ENCODE data around the gene CNGA2. TPM values are rescaled to one million over a fixed set of nuclear protein-coding genes. Genes with fewer than 3 reads are reported as not detected.

The CNGA2 gene
- total RNA-seq, 1 donor from 2014 or later: not detected

DNA sequence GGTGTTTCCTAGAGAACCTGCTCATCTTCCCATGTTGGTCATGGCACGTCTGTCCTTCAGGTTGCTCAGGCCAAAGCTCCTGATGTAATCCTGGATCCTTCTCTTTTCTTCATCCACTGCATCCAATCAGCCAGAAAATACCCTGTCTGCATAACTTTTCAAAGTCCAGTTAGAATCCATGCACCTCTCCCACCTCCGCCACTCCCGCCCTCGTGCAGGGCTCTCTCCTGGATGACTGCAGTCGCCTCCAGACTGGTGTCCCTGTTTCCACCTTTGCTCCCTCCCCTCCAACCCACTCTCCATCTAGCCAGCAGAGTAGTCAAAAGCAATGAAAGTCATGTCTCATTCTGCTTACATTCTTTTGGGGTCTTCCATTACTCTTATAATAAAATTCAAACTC is 16.0 kb downstream of the CNGA2 start:
- DNase-seq (ENCODE audit: extremely low spot score in 2 of 2): no peak

GRCh38 chrX:151752847-151753246 is 18.3 kb downstream of the CNGA2 start:
- Histone ChIP-seq H3K27ac (no peak overlapping the region), H3K36me3 (no peaks in the 10 kb centered on the region), H3K27me3 (no peaks in the 10 kb centered on the region), H3K4me1 (peaks cover 9% of the 10 kb centered on the region), H3K4me3 (no peak overlapping the region), H3K9me3 (no peaks in the 10 kb centered on the region)
- no peak for DNase-seq (ENCODE audit: extremely low spot score in 2 of 2)
- intact Hi-C loops (cut with DNase I): no loop called here
- no peak for TF ChIP-seq POLR2A (IDR thresholded peaks at IDR 0.05)
- TF ChIP-seq, protein P1, sequence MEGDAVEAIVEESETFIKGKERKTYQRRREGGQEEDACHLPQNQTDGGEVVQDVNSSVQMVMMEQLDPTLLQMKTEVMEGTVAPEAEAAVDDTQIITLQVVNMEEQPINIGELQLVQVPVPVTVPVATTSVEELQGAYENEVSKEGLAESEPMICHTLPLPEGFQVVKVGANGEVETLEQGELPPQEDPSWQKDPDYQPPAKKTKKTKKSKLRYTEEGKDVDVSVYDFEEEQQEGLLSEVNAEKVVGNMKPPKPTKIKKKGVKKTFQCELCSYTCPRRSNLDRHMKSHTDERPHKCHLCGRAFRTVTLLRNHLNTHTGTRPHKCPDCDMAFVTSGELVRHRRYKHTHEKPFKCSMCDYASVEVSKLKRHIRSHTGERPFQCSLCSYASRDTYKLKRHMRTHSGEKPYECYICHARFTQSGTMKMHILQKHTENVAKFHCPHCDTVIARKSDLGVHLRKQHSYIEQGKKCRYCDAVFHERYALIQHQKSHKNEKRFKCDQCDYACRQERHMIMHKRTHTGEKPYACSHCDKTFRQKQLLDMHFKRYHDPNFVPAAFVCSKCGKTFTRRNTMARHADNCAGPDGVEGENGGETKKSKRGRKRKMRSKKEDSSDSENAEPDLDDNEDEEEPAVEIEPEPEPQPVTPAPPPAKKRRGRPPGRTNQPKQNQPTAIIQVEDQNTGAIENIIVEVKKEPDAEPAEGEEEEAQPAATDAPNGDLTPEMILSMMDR (IDR thresholded peaks at IDR 0.05): no peak
- no peak for TF ChIP-seq POLR2AphosphoS5 (IDR thresholded peaks at IDR 0.05; ENCODE audit: insufficient read depth in 1 of 2, low read depth in 1 of 2)

More for the DNA sequence above, 16.0 kb downstream of the CNGA2 start:
- no peak overlapping the region for H3K27ac ChIP-seq
- intact Hi-C loops (cut with DNase I): no loop called here
- no peak overlapping the region for H3K4me3 ChIP-seq
- no peak for TF ChIP-seq POLR2A (IDR thresholded peaks at IDR 0.05)
- no peak for TF ChIP-seq POLR2AphosphoS5 (IDR thresholded peaks at IDR 0.05; ENCODE audit: insufficient read depth in 1 of 2, low read depth in 1 of 2)
- TF ChIP-seq, protein P1 (IDR thresholded peaks at IDR 0.05): no peak
- H3K27me3 ChIP-seq: no peaks in the 10 kb centered on the region
- H3K36me3 ChIP-seq: no peaks in the 10 kb centered on the region
- H3K4me1 ChIP-seq: peaks cover 9% of the 10 kb centered on the region
- no peaks in the 10 kb centered on the region for H3K9me3 ChIP-seq

DNA sequence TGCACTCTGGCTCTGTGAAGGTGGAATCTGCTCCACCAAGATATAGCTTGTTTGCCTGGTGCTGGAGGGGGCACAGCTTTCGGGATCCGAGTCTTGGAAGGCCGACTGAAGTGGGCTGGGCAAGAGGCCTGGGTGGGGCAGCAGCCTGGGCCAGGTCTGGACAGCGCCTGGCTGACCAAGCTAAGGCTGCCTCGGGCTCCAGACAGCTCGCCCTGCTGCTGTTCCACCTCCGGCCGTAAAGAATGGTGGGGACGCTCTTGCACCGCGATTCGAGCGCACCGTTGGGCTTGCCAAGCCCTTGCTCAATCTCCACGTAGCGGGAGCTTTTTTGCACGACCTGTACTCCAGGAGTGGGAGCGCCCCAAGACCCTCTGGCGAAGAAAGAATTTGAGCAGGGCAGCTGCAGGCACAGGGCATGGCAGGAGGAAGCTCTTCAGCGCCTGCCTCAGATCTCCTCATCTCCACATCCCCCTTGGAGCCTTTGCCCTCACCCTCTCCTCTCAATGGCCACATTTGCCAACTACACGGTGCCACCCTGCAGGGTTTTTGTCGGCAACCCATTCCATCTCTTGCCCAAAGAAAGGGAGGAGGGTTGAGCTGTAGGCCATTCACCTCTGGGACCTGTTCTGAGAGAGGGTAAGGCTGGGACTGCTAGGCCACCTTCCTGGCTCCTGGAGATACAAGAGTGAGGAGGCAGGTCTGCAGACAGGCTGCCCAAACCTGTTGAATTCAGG is 18.9 kb downstream of the CNGA2 start:
- no peak overlapping the region for H3K4me3 ChIP-seq
- no peaks in the 10 kb centered on the region for H3K27me3 ChIP-seq
- no peak for DNase-seq (ENCODE audit: extremely low spot score in 2 of 2)
- TF ChIP-seq, protein P1 (IDR thresholded peaks at IDR 0.05): peak in 2 of 3 experiments; percentile 74 to 80
- TF ChIP-seq POLR2A (IDR thresholded peaks at IDR 0.05) (no peak), POLR2AphosphoS5 (IDR thresholded peaks at IDR 0.05; ENCODE audit: insufficient read depth in 1 of 2, low read depth in 1 of 2) (peak in 1 of 2 donors; percentile 10)
- no peaks in the 10 kb centered on the region for H3K36me3 ChIP-seq
- no peaks in the 10 kb centered on the region for H3K9me3 ChIP-seq
- H3K4me1 ChIP-seq: peaks cover 9% of the 10 kb centered on the region
- intact Hi-C loops (cut with DNase I): no loop called here
- H3K27ac ChIP-seq: no peak overlapping the region

GRCh38 chrX:151754047-151754429 is 19.5 kb downstream of the CNGA2 start:
- Histone ChIP-seq H3K27me3 (no peaks in the 10 kb centered on the region), H3K4me3 (no peak overlapping the region)
- intact Hi-C loops (cut with DNase I): no loop called here

More at GRCh38 chrX:151754047-151754429, 19.5 kb downstream of the CNGA2 start:
- H3K4me1 ChIP-seq: peaks cover 9% of the 10 kb centered on the region
- H3K27ac ChIP-seq: no peak overlapping the region
- TF ChIP-seq POLR2A (IDR thresholded peaks at IDR 0.05) (no peak), POLR2AphosphoS5 (IDR thresholded peaks at IDR 0.05; ENCODE audit: insufficient read depth in 1 of 2, low read depth in 1 of 2) (no peak)
- TF ChIP-seq, protein P1 (IDR thresholded peaks at IDR 0.05): no peak
- no peaks in the 10 kb centered on the region for H3K36me3 ChIP-seq
- DNase-seq (ENCODE audit: extremely low spot score in 2 of 2): no peak
- no peaks in the 10 kb centered on the region for H3K9me3 ChIP-seq

All from vagina (tissue), 2 donors.